Endothelial cell of umbilical vein (primary cell): Measurements from ENCODE around the gene HBEGF.

ENCODE experiments used
- CTCF ChIP-seq, 2 donors: IDR thresholded peaks; 1 replicate in 1 of 2; 2 replicates in 1 of 2; pipeline ENCODE4 v1.5.1; 2011; ENCODE audit warnings: low read length in 2 of 2, mild to moderate bottlenecking in 2 of 2, moderate library complexity in 2 of 2, control low read depth in 1 of 2, inconsistent platforms in 1 of 2, low read depth in 1 of 2; ENCODE audit not compliant: insufficient read depth in 1 of 2; ENCODE audit errors: extremely low read depth in 1 of 2
- EZH2 ChIP-seq: IDR thresholded peaks from 2 replicates; pipeline ENCODE4 v1.6.1; 2012; ENCODE audit warnings: borderline replicate concordance, low read depth, mild to moderate bottlenecking, moderate library complexity, low read length, inconsistent platforms; ENCODE audit not compliant: severe bottlenecking
- JUN ChIP-seq: IDR thresholded peaks from 2 replicates; pipeline ENCODE4 v1.6.1; 2011; ENCODE audit warnings: borderline replicate concordance, low read depth; ENCODE audit not compliant: insufficient read length, insufficient read depth
- POLR2A ChIP-seq: IDR thresholded peaks from 2 replicates; pipeline ENCODE4 v1.6.1; 2012; ENCODE audit warnings: low read depth, mild to moderate bottlenecking, control low read depth, low read length
- POLR2AphosphoS5 ChIP-seq: IDR thresholded peaks from 2 replicates; pipeline ENCODE4 v1.6.1; 2012; ENCODE audit warnings: low read depth, mild to moderate bottlenecking, control low read depth, low read length, moderate library complexity; ENCODE audit not compliant: insufficient read depth
- TF ChIP-seq, protein P1 (sequence below): IDR thresholded peaks from 2 replicates; pipeline ENCODE4 v1.6.1; 2011; ENCODE audit not compliant: insufficient read depth, insufficient read length

DNA sequence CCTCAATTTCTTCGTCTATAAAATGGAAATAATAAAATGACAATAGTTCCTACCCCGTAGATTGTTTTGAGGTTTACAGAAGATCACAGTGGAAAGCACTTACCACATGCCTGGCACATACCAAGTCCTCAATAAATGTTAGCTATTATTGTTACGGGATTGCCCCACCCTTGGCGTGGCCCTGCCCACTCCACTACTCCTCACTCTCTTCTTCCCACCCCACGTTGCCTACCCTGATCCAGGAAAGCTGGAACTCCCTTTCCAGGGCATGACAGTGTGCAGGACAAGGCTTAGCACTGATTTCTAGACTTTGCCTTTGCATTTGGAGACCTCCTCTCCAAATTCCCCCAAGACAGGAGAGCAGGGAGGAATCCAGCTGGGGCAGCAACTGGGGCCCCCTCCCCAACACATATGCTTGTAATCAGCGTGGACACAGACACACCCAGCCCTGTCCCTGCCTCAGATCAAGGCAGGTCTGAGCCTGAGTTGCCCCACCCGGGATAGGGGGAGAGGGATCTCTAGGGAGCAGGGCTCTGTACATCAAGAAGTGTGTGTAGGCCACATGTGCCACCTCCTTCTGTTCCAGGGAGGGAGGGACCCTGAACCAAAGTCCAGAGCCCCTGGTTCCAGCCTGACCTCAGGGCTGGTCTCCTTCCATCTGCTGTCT lies 20.3 kb upstream of the HBEGF start:
- TF ChIP-seq JUN (no peak), POLR2AphosphoS5 (no peak), CTCF (IDR thresholded peaks at IDR 0.05; ENCODE audit: extremely low read depth in 1 of 2, insufficient read depth in 1 of 2, low read depth in 1 of 2, low read length in 2 of 2) (no peak), POLR2A (no peak), EZH2 (no peak)
- TF ChIP-seq, protein P1, sequence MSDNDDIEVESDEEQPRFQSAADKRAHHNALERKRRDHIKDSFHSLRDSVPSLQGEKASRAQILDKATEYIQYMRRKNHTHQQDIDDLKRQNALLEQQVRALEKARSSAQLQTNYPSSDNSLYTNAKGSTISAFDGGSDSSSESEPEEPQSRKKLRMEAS = no peak
